Measurements from ENCODE around the gene MLLT3. TPM values are rescaled to one million over a fixed set of nuclear protein-coding genes. Genes with fewer than 3 reads are reported as not detected.
A peak's percentile ranks its signal among the peaks of the same experiment; 100 is the strongest.

Gene MLLT3
- polyA plus RNA-seq, 1 experiment = 32.5 TPM

DNA sequence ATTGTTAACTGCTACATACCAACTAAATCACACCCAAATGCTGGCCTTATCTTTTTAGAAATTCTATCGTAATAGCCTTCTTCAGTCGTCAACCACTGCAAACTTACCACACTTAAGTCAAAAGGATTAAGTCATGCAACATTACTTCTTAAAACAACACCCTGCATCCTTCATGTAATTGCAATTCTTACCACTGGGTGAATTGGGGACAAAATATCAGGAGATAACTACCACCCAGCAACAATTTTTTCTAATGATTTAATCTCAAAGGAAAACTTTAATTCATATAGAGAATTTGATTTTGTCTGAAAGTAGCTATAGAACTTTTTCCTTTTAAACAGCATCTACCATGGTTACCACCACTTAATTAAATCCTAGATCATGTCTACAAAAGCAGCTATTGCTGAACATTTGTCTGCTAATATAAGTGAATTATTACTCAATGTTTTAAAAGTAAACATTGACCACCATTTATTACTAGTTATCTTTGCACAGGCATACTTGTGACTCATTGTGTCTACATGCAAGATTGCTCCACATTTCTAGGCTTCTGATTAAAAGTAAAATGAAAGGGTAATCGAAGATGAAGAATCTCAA lies 10.5 kb downstream of the MLLT3 start:
- ChIA-PET POLR2A (interaction anchor here (0.6 to 1.5 kb wide), 2 partner anchors 10 to 41 kb away, joined by 3 to 15 read pairs; partner anchors contain the start of gene MLLT3), CTCF (interaction anchor here (0.6 to 2.5 kb wide), 8 partner anchors 10 to 676 kb away, joined by 3 to 10 read pairs (median 3); partner anchors contain the start of gene MLLT3)
- TF ChIP-seq CTCF (IDR thresholded peaks at IDR 0.05; ENCODE audit: low read depth, low read length) = peak; percentile 57
- Histone ChIP-seq H3K27me3 (ENCODE audit: control insufficient read depth, insufficient read depth, low read length) (no peaks in the 10 kb centered on the region), H3K4me3 (ENCODE audit: low read depth, low read length) (peak overlapping the region; percentile 7; the same call in 1 of the 2 replicates), H3K27ac (ENCODE audit: low read depth, low read length) (no peak overlapping the region), H3K9me3 (ENCODE audit: control insufficient read depth, insufficient read depth, low read length) (no peaks in the 10 kb centered on the region)
- DNase-seq (ENCODE audit: low read depth, low spot score) = no peak

- Histone ChIP-seq H3K27me3 (ENCODE audit: control insufficient read depth, insufficient read depth, low read length) (no peaks in the 10 kb centered on the region), H3K27ac (ENCODE audit: low read depth, low read length) (no peak overlapping the region), H3K4me3 (ENCODE audit: low read depth, low read length) (no peak overlapping the region), H3K9me3 (ENCODE audit: control insufficient read depth, insufficient read depth, low read length) (no peaks in the 10 kb centered on the region)
- CTCF ChIA-PET = interaction anchor here (0.9 to 2.7 kb wide), 7 partner anchors 8 to 500 kb away, joined by 3 to 14 read pairs (median 3); no protein-coding TSS in a partner anchor
- POLR2A ChIA-PET = no interaction called here
- no peak for DNase-seq (ENCODE audit: low read depth, low spot score)
- no peak for TF ChIP-seq CTCF (IDR thresholded peaks at IDR 0.05; ENCODE audit: low read depth, low read length)
Observed at GRCh38 chr9:20610591-20610990, 11.7 kb downstream of the MLLT3 start.

- DNase-seq (ENCODE audit: low read depth, low spot score) = no peak
- H3K9me3 ChIP-seq (ENCODE audit: control insufficient read depth, insufficient read depth, low read length) = no peaks in the 10 kb centered on the region
- ChIA-PET POLR2A (no interaction called here), CTCF (interaction anchor here (2.7 kb wide), 1 partner anchor 16 kb away, joined by 14 read pairs; no protein-coding TSS in a partner anchor)
- no peaks in the 10 kb centered on the region for H3K27me3 ChIP-seq (ENCODE audit: control insufficient read depth, insufficient read depth, low read length)
- H3K27ac ChIP-seq (ENCODE audit: low read depth, low read length) = no peak overlapping the region
- H3K4me3 ChIP-seq (ENCODE audit: low read depth, low read length) = no peak overlapping the region
- no peak for TF ChIP-seq CTCF (IDR thresholded peaks at IDR 0.05; ENCODE audit: low read depth, low read length)
Observed at GRCh38 chr9:20608582-20608981, 13.7 kb downstream of the MLLT3 start.

GRCh38 chr9:20606652-20607051 lies 15.6 kb downstream of the MLLT3 start:
- no peak for DNase-seq (ENCODE audit: low read depth, low spot score)
- H3K4me3 ChIP-seq (ENCODE audit: low read depth, low read length) = no peak overlapping the region
- H3K27me3 ChIP-seq (ENCODE audit: control insufficient read depth, insufficient read depth, low read length) = no peaks in the 10 kb centered on the region
- POLR2A ChIA-PET = interaction anchor here (2.5 kb wide), 1 partner anchor 16 kb away, joined by 9 read pairs; the partner anchor contains the start of gene MLLT3
- H3K9me3 ChIP-seq (ENCODE audit: control insufficient read depth, insufficient read depth, low read length) = no peaks in the 10 kb centered on the region
- CTCF ChIA-PET = interaction anchor here (2.9 kb wide), 1 partner anchor 17 kb away, joined by 32 read pairs; the partner anchor contains the start of gene MLLT3
- TF ChIP-seq CTCF (IDR thresholded peaks at IDR 0.05; ENCODE audit: low read depth, low read length) = no peak
- no peak overlapping the region for H3K27ac ChIP-seq (ENCODE audit: low read depth, low read length)

GRCh38 chr9:20604562-20604961 lies 17.7 kb downstream of the MLLT3 start:
- ChIA-PET POLR2A (interaction anchor here (2.5 kb wide), 1 partner anchor 18 kb away, joined by 9 read pairs; the partner anchor contains the start of gene MLLT3), CTCF (interaction anchor here (0.6 to 2.9 kb wide), 3 partner anchors 19 to 381 kb away, joined by 5 to 32 read pairs (median 8); partner anchors contain the start of gene MLLT3)
- Histone ChIP-seq H3K27me3 (ENCODE audit: control insufficient read depth, insufficient read depth, low read length) (no peaks in the 10 kb centered on the region), H3K9me3 (ENCODE audit: control insufficient read depth, insufficient read depth, low read length) (no peaks in the 10 kb centered on the region), H3K27ac (ENCODE audit: low read depth, low read length) (no peak overlapping the region), H3K4me3 (ENCODE audit: low read depth, low read length) (peak overlapping the region; percentile 21)
- no peak for TF ChIP-seq CTCF (IDR thresholded peaks at IDR 0.05; ENCODE audit: low read depth, low read length)
- no peak for DNase-seq (ENCODE audit: low read depth, low spot score)

Measured in AG04450 (cell line).